PC-3 (cell line): ENCODE results near the gene ADGRV1.

ENCODE experiments used
- EZH2phosphoT487 ChIP-seq: fragments of 300-600 bp; sonication (generic); IDR thresholded peaks from 2 replicates; pipeline ENCODE4 v1.6.1; 2018; ENCODE audit warnings: mild to moderate bottlenecking, antibody characterized with exemption, low read length, borderline replicate concordance
- TF ChIP-seq, protein P1 (sequence below): fragments of 300-600 bp; sonication (generic); conservative IDR thresholded peaks from 2 replicates; pipeline ENCODE4 v1.5.1; 2017; ENCODE audit warnings: antibody characterized with exemption, low read depth, mild to moderate bottlenecking, low read length

GRCh38 chr5:91162534-91163381 is 604.2 kb downstream of the ADGRV1 start:
- TF ChIP-seq EZH2phosphoT487: no peak
- TF ChIP-seq, protein P1, sequence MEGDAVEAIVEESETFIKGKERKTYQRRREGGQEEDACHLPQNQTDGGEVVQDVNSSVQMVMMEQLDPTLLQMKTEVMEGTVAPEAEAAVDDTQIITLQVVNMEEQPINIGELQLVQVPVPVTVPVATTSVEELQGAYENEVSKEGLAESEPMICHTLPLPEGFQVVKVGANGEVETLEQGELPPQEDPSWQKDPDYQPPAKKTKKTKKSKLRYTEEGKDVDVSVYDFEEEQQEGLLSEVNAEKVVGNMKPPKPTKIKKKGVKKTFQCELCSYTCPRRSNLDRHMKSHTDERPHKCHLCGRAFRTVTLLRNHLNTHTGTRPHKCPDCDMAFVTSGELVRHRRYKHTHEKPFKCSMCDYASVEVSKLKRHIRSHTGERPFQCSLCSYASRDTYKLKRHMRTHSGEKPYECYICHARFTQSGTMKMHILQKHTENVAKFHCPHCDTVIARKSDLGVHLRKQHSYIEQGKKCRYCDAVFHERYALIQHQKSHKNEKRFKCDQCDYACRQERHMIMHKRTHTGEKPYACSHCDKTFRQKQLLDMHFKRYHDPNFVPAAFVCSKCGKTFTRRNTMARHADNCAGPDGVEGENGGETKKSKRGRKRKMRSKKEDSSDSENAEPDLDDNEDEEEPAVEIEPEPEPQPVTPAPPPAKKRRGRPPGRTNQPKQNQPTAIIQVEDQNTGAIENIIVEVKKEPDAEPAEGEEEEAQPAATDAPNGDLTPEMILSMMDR: no peak
